Measurements from ENCODE around the gene TRIM10. TPM values are rescaled to one million over a fixed set of nuclear protein-coding genes. Genes with fewer than 3 reads are reported as not detected.

The TRIM10 gene
- total and polyA plus RNA-seq, 2 donors = 0.16 to 0.57 TPM

GRCh38 chr6:30136570-30137286 is 24.3 kb downstream of the TRIM10 start:
- Histone ChIP-seq H3K9me3 (ENCODE audit: control insufficient read depth in 2 of 2, insufficient read depth in 1 of 2, low read length in 1 of 2) (no peaks in the 10 kb centered on the region), H3K4me1 (ENCODE audit: control insufficient read depth in 2 of 2, insufficient read depth in 2 of 2, low read length in 2 of 2) (no peaks in the 10 kb centered on the region), H3K4me3 (ENCODE audit: low read length in 2 of 2) (no peak overlapping the region), H3K36me3 (ENCODE audit: control insufficient read depth in 2 of 2, insufficient read depth in 2 of 2, low read length in 1 of 2) (no peaks in the 10 kb centered on the region), H3K27ac (ENCODE audit: low read depth in 1 of 2, low read length in 1 of 2) (no peak overlapping the region), H3K27me3 (ENCODE audit: control insufficient read depth in 2 of 2, insufficient read depth in 1 of 2, low read length in 1 of 2) (peaks cover 4 to 23% of the 10 kb centered on the region in 2 donors)
- WGBS = 61% methylated on average over 11 of the region's 11 CpGs
- DNase-seq (ENCODE audit: low read depth in 6 of 9, low spot score in 9 of 9) = no peak

- H3K4me3 ChIP-seq (ENCODE audit: low read length in 2 of 2) = no peak within 1 kb of the TSS
- no peaks in the 10 kb centered on the region for H3K36me3 ChIP-seq (ENCODE audit: control insufficient read depth in 2 of 2, insufficient read depth in 2 of 2, low read length in 1 of 2)
- no peaks in the 10 kb centered on the region for H3K4me1 ChIP-seq (ENCODE audit: control insufficient read depth in 2 of 2, insufficient read depth in 2 of 2, low read length in 2 of 2)
- DNase-seq (ENCODE audit: low read depth in 6 of 9, low spot score in 9 of 9) = no peak
- 91% methylated on average over 4 of the region's 4 CpGs for WGBS
- H3K27ac ChIP-seq (ENCODE audit: low read depth in 1 of 2, low read length in 1 of 2) = no peak within 1 kb of the TSS
- H3K27me3 ChIP-seq (ENCODE audit: control insufficient read depth in 2 of 2, insufficient read depth in 1 of 2, low read length in 1 of 2) = peaks cover 4 to 27% of the 10 kb centered on the region in 2 donors
- H3K9me3 ChIP-seq (ENCODE audit: control insufficient read depth in 2 of 2, insufficient read depth in 1 of 2, low read length in 1 of 2) = no peaks in the 10 kb centered on the region
Observed at GRCh38 chr6:30135757-30136156, 25.3 kb downstream of the TRIM10 start, which contains the start of gene TRIM40. TRIM40 (plus strand) TSS chr6:30136140; CDS start chr6:30137037, 897 bp downstream.

GRCh38 chr6:30135147-30135546 is 25.9 kb downstream of the TRIM10 start:
- Histone ChIP-seq H3K9me3 (ENCODE audit: control insufficient read depth in 2 of 2, insufficient read depth in 1 of 2, low read length in 1 of 2) (no peaks in the 10 kb centered on the region), H3K4me3 (ENCODE audit: low read length in 2 of 2) (no peak overlapping the region), H3K27ac (ENCODE audit: low read depth in 1 of 2, low read length in 1 of 2) (no peak overlapping the region), H3K27me3 (ENCODE audit: control insufficient read depth in 2 of 2, insufficient read depth in 1 of 2, low read length in 1 of 2) (peaks cover 8 to 34% of the 10 kb centered on the region in 2 donors), H3K4me1 (ENCODE audit: control insufficient read depth in 2 of 2, insufficient read depth in 2 of 2, low read length in 2 of 2) (no peaks in the 10 kb centered on the region), H3K36me3 (ENCODE audit: control insufficient read depth in 2 of 2, insufficient read depth in 2 of 2, low read length in 1 of 2) (no peaks in the 10 kb centered on the region)
- 98% methylated on average over 2 of the region's 2 CpGs for WGBS
- DNase-seq (ENCODE audit: low read depth in 6 of 9, low spot score in 9 of 9) = no peak

GRCh38 chr6:30131947-30132497 is 29.0 kb downstream of the TRIM10 start:
- peaks cover 0 to 2% of the 10 kb centered on the region in 2 donors for H3K9me3 ChIP-seq (ENCODE audit: control insufficient read depth in 2 of 2, insufficient read depth in 1 of 2, low read length in 1 of 2)
- no peak overlapping the region for H3K27ac ChIP-seq (ENCODE audit: low read depth in 1 of 2, low read length in 1 of 2)
- H3K27me3 ChIP-seq (ENCODE audit: control insufficient read depth in 2 of 2, insufficient read depth in 1 of 2, low read length in 1 of 2) = peaks cover 31 to 62% of the 10 kb centered on the region in 2 donors
- 95% methylated on average over 2 of the region's 2 CpGs for WGBS
- no peak overlapping the region for H3K4me3 ChIP-seq (ENCODE audit: low read length in 2 of 2)
- no peaks in the 10 kb centered on the region for H3K36me3 ChIP-seq (ENCODE audit: control insufficient read depth in 2 of 2, insufficient read depth in 2 of 2, low read length in 1 of 2)
- peaks cover 0 to 2% of the 10 kb centered on the region in 2 donors for H3K4me1 ChIP-seq (ENCODE audit: control insufficient read depth in 2 of 2, insufficient read depth in 2 of 2, low read length in 2 of 2)
- no peak for DNase-seq (ENCODE audit: low read depth in 6 of 9, low spot score in 9 of 9)

GRCh38 chr6:30130887-30131862 is 29.8 kb downstream of the TRIM10 start:
- WGBS = 36% methylated on average over 16 of the region's 16 CpGs
- Histone ChIP-seq H3K4me3 (ENCODE audit: low read length in 2 of 2) (no peak overlapping the region), H3K27me3 (ENCODE audit: control insufficient read depth in 2 of 2, insufficient read depth in 1 of 2, low read length in 1 of 2) (peaks cover 33 to 65% of the 10 kb centered on the region in 2 donors)

GRCh38 chr6:30130179-30130679 is 30.8 kb downstream of the TRIM10 start:
- Histone ChIP-seq H3K4me1 (ENCODE audit: control insufficient read depth in 2 of 2, insufficient read depth in 2 of 2, low read length in 2 of 2) (peaks cover 0 to 2% of the 10 kb centered on the region in 2 donors), H3K4me3 (ENCODE audit: low read length in 2 of 2) (no peak overlapping the region)
- WGBS = 78% methylated on average over 4 of the region's 4 CpGs

More at GRCh38 chr6:30130887-30131862, 29.8 kb downstream of the TRIM10 start:
- peaks cover 0 to 2% of the 10 kb centered on the region in 2 donors for H3K4me1 ChIP-seq (ENCODE audit: control insufficient read depth in 2 of 2, insufficient read depth in 2 of 2, low read length in 2 of 2)
- H3K9me3 ChIP-seq (ENCODE audit: control insufficient read depth in 2 of 2, insufficient read depth in 1 of 2, low read length in 1 of 2) = peaks cover 0 to 2% of the 10 kb centered on the region in 2 donors
- no peaks in the 10 kb centered on the region for H3K36me3 ChIP-seq (ENCODE audit: control insufficient read depth in 2 of 2, insufficient read depth in 2 of 2, low read length in 1 of 2)
- H3K27ac ChIP-seq (ENCODE audit: low read depth in 1 of 2, low read length in 1 of 2) = no peak overlapping the region
- peak; percentile 38 to 88 (median 73) for DNase-seq (ENCODE audit: low read depth in 6 of 9, low spot score in 9 of 9)

GRCh38 chr6:30129265-30130178 is 31.5 kb downstream of the TRIM10 start:
- peaks cover 33 to 75% of the 10 kb centered on the region in 2 donors for H3K27me3 ChIP-seq (ENCODE audit: control insufficient read depth in 2 of 2, insufficient read depth in 1 of 2, low read length in 1 of 2)
- no peak for DNase-seq (ENCODE audit: low read depth in 6 of 9, low spot score in 9 of 9)
- H3K4me3 ChIP-seq (ENCODE audit: low read length in 2 of 2) = no peak overlapping the region
- 90% methylated on average over 10 of the region's 10 CpGs for WGBS
- H3K36me3 ChIP-seq (ENCODE audit: control insufficient read depth in 2 of 2, insufficient read depth in 2 of 2, low read length in 1 of 2) = no peaks in the 10 kb centered on the region
- peaks cover 0 to 2% of the 10 kb centered on the region in 2 donors for H3K4me1 ChIP-seq (ENCODE audit: control insufficient read depth in 2 of 2, insufficient read depth in 2 of 2, low read length in 2 of 2)
- no peak overlapping the region for H3K27ac ChIP-seq (ENCODE audit: low read depth in 1 of 2, low read length in 1 of 2)
- H3K9me3 ChIP-seq (ENCODE audit: control insufficient read depth in 2 of 2, insufficient read depth in 1 of 2, low read length in 1 of 2) = peaks cover 0 to 2% of the 10 kb centered on the region in 2 donors

More at GRCh38 chr6:30130179-30130679, 30.8 kb downstream of the TRIM10 start:
- Histone ChIP-seq H3K27ac (ENCODE audit: low read depth in 1 of 2, low read length in 1 of 2) (no peak overlapping the region), H3K9me3 (ENCODE audit: control insufficient read depth in 2 of 2, insufficient read depth in 1 of 2, low read length in 1 of 2) (peaks cover 0 to 2% of the 10 kb centered on the region in 2 donors), H3K36me3 (ENCODE audit: control insufficient read depth in 2 of 2, insufficient read depth in 2 of 2, low read length in 1 of 2) (no peaks in the 10 kb centered on the region), H3K27me3 (ENCODE audit: control insufficient read depth in 2 of 2, insufficient read depth in 1 of 2, low read length in 1 of 2) (peaks cover 33 to 74% of the 10 kb centered on the region in 2 donors)
- no peak for DNase-seq (ENCODE audit: low read depth in 6 of 9, low spot score in 9 of 9)

All from thymus (tissue), 11 donors.